Activated T-cell treated with anti-CD3 and anti-CD28 coated beads, Interleukin-2, amount 50 U/mL, for 24 hours (primary cell): Measurements from ENCODE around the gene RNF207.

Source experiments
- DNase-seq: peaks from one replicate; pipeline ENCODE4 v3.0.0-alpha.2; 2020
- H3K27ac Mint-ChIP-seq: 2 replicates; pipeline ENCODE4 v1.8.0; 2020; ENCODE audit warnings: mild to moderate bottlenecking, mixed read lengths
- H3K27me3 Mint-ChIP-seq: 2 replicates; pipeline ENCODE4 v1.8.0; 2020; ENCODE audit warnings: mixed read lengths
- H3K36me3 Mint-ChIP-seq: 2 replicates; pipeline ENCODE4 v1.8.0; 2020; ENCODE audit warnings: low read depth, mixed read lengths
- H3K4me1 Mint-ChIP-seq: 2 replicates; pipeline ENCODE4 v1.8.0; 2020; ENCODE audit warnings: low read depth, mixed read lengths
- H3K4me3 Mint-ChIP-seq: 2 replicates; pipeline ENCODE4 v1.8.0; 2020; ENCODE audit warnings: mild to moderate bottlenecking, moderate library complexity, mixed read lengths
- H3K9me3 Mint-ChIP-seq: 2 replicates; pipeline ENCODE4 v1.8.0; 2020; ENCODE audit warnings: mixed read lengths

Gene RNF207

DNA sequence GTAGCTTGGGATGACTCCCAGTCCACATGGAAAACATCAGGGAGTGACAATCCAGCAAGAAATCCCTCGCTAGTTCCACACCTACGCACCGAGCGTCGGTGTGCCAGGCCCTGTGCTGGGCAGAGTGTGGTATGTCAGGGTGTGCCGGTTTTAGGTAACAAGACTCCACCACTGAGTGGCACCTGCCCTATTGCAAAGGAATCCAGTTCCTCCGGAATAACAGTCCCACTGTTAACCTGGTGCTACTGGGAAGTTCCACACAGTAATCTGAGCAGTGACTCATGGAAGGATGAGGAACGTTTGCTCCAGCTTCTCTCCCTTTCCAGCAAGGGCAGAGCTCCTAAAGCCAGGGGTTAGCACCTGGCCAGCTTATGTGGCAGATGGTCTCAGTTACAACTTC is 14.3 kb downstream of the RNF207 start:
- peaks cover 14% of the 10 kb centered on the region for H3K27me3 Mint-ChIP-seq
- H3K9me3 Mint-ChIP-seq: no peaks in the 10 kb centered on the region
- H3K27ac Mint-ChIP-seq: no peak overlapping the region
- no peak for DNase-seq
- no peak overlapping the region for H3K4me3 Mint-ChIP-seq
- H3K4me1 Mint-ChIP-seq: no peaks in the 10 kb centered on the region
- peaks cover 51% of the 10 kb centered on the region for H3K36me3 Mint-ChIP-seq

GRCh38 chr1:6221210-6221784 is 15.4 kb downstream of the RNF207 start:
- H3K9me3 Mint-ChIP-seq: no peaks in the 10 kb centered on the region
- H3K4me1 Mint-ChIP-seq: no peaks in the 10 kb centered on the region

DNA sequence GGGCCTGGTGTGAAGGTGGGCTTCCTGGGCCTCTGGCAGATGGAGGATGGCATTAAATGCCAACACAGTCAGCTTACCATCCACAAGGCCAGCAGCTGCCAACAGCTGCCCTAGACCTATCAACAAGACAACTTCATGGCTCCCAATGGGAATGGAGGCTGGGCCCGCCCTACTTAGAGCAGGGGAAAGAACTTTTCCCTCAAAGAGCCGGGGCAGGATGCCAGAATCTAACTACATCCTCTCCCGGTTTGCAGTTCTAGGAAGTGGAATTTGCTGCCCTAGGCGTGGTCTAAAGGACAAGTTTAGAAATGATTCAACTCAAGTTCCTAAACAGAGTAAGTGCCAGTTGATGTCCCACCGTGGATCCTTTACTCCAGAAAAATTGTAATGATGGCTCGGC is 16.7 kb downstream of the RNF207 start:
- Mint-ChIP-seq H3K4me1 (peaks cover 2% of the 10 kb centered on the region), H3K4me3 (no peak overlapping the region), H3K27ac (no peak overlapping the region), H3K27me3 (peaks cover under 1% of the 10 kb centered on the region), H3K36me3 (peaks cover 74% of the 10 kb centered on the region), H3K9me3 (no peaks in the 10 kb centered on the region)
- no peak for DNase-seq

More at GRCh38 chr1:6221210-6221784, 15.4 kb downstream of the RNF207 start:
- H3K27ac Mint-ChIP-seq: no peak overlapping the region
- H3K27me3 Mint-ChIP-seq: peaks cover 7% of the 10 kb centered on the region
- H3K36me3 Mint-ChIP-seq: peaks cover 62% of the 10 kb centered on the region
- no peak overlapping the region for H3K4me3 Mint-ChIP-seq
- no peak for DNase-seq

- no peak for DNase-seq
- Mint-ChIP-seq H3K27ac (no peak overlapping the region), H3K4me1 (peaks cover 2% of the 10 kb centered on the region)
Observed at GRCh38 chr1:6223617-6224016, 17.7 kb downstream of the RNF207 start.

GRCh38 chr1:6224718-6225117 is 18.8 kb downstream of the RNF207 start:
- peaks cover 2% of the 10 kb centered on the region for H3K4me1 Mint-ChIP-seq
- H3K27ac Mint-ChIP-seq: no peak overlapping the region
- no peaks in the 10 kb centered on the region for H3K27me3 Mint-ChIP-seq
- peaks cover 90% of the 10 kb centered on the region for H3K36me3 Mint-ChIP-seq
- no peaks in the 10 kb centered on the region for H3K9me3 Mint-ChIP-seq
- DNase-seq: no peak
- no peak overlapping the region for H3K4me3 Mint-ChIP-seq

More at GRCh38 chr1:6223617-6224016, 17.7 kb downstream of the RNF207 start:
- Mint-ChIP-seq H3K36me3 (peaks cover 82% of the 10 kb centered on the region), H3K4me3 (no peak overlapping the region), H3K27me3 (no peaks in the 10 kb centered on the region), H3K9me3 (no peaks in the 10 kb centered on the region)

- Mint-ChIP-seq H3K9me3 (no peaks in the 10 kb centered on the region), H3K27ac (peak overlapping the region; percentile 32), H3K4me3 (no peak overlapping the region), H3K36me3 (peaks cover 92% of the 10 kb centered on the region), H3K27me3 (no peaks in the 10 kb centered on the region), H3K4me1 (peaks cover 2% of the 10 kb centered on the region)
- no peak for DNase-seq
Observed at GRCh38 chr1:6225651-6226050, 19.7 kb downstream of the RNF207 start.

DNA sequence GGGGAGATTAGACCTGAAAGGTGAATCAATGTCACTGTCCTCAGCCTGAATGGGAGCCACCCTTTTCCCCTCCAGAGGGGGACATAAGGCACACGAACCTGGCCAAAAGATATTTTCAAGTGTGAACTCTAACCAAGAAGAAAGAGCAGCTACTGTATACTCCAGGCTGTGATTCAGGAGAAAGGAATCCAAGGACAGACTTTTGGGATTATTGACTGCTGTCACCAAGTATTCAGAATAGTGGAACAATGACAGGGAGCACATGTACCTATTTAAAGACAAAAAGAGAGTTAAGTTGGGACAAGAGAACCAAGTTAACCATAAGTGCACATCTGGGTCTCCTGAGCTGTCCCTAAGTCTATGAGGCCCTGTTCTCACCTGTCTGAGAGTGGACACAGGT is 27.5 kb downstream of the RNF207 start:
- Mint-ChIP-seq H3K9me3 (no peaks in the 10 kb centered on the region), H3K4me3 (peak overlapping the region; percentile 92), H3K27ac (no peak overlapping the region), H3K4me1 (peaks cover 27% of the 10 kb centered on the region), H3K27me3 (no peaks in the 10 kb centered on the region), H3K36me3 (peaks cover 65% of the 10 kb centered on the region)
- no peak for DNase-seq

DNA sequence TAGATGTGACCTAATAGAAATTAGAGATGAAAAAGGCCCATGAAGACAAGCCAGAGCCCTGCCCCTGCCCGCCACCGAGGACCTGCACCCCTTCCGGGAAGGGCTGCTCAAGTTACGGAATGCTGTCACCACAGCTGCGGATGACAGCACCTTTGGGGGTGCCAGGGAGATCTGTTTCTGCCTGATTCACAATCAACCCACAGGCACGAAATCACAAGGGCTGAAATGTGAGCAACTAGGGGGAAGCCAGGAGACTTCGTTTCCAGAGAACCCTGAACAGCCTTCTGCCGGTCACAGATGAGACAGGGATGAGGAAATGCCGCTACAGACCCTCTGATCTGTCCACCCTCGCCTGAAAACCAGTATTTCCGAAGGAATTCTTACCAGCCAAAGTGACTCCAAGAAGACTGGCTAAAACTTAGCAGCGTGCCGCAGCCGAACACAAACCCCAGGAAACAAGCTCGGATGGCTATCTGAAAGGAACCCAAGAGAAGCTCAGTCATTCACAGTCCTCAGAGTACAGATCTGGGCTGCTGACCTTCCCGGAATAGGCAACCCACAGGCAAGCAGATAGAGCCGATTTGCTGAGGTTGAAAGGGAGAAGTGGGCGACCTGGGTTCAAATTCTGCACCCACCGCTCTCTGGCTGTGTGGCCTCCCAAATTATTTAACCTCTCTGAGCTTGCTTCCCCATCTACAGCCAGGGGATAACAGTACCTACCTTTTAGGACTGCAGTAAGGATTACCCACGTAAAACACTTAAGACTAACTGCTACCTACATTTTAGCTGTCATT is 28.8 kb downstream of the RNF207 start:
- DNase-seq: no peak
- H3K4me3 Mint-ChIP-seq: peak overlapping the region; percentile 92
- H3K9me3 Mint-ChIP-seq: no peaks in the 10 kb centered on the region
- peaks cover 56% of the 10 kb centered on the region for H3K36me3 Mint-ChIP-seq
- peaks cover 10% of the 10 kb centered on the region for H3K27me3 Mint-ChIP-seq
- peak overlapping the region; percentile 92 for H3K27ac Mint-ChIP-seq
- peaks cover 27% of the 10 kb centered on the region for H3K4me1 Mint-ChIP-seq

DNA sequence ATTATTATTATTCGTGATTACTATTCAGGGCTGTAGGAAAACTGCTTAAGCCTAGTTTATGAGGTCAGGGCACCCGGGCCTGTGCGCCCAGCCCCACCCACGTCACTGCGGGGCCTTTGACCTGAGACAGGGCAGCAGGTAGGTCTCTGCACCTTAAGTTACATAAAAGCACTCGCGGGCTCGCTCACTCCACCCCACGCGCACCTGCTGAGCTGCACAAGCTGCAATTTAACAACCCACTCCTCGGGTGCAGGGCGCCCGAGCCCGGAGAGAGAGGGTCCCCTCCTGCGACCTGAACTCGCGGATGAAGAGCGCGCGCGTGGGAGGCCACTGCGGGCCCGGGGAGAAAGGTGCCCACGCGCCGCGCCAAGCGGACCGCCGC is 29.4 kb downstream of the RNF207 start:
- Mint-ChIP-seq H3K4me1 (peaks cover 27% of the 10 kb centered on the region), H3K27me3 (peaks cover 16% of the 10 kb centered on the region), H3K9me3 (no peaks in the 10 kb centered on the region), H3K27ac (peak overlapping the region; percentile 92), H3K4me3 (peak overlapping the region; percentile 92), H3K36me3 (peaks cover 50% of the 10 kb centered on the region)
- no peak for DNase-seq

DNA sequence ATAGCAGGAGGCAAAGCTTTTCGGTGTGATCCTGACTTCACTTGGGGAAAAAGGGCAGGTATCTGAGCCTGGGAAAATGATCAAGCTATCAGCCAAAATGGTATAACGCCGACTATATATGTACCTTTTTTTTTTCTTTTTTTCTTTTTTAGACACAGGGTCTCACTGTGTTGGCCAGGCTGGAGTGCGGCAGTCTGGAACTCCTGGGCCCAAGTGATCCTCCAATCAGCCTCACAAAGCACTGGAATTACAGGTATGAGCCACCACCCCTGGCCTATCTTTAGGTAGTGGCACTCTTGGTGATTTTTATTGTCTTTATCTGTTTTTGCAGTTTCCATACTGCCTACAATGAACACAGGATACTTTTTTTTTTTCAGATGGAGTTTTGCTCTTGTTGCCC is 31.2 kb downstream of the RNF207 start:
- H3K4me3 Mint-ChIP-seq: peak overlapping the region; percentile 15
- DNase-seq: no peak
- H3K27ac Mint-ChIP-seq: no peak overlapping the region
- H3K27me3 Mint-ChIP-seq: peaks cover 30% of the 10 kb centered on the region
- peaks cover 33% of the 10 kb centered on the region for H3K36me3 Mint-ChIP-seq
- H3K4me1 Mint-ChIP-seq: peaks cover 29% of the 10 kb centered on the region
- no peaks in the 10 kb centered on the region for H3K9me3 Mint-ChIP-seq

DNA sequence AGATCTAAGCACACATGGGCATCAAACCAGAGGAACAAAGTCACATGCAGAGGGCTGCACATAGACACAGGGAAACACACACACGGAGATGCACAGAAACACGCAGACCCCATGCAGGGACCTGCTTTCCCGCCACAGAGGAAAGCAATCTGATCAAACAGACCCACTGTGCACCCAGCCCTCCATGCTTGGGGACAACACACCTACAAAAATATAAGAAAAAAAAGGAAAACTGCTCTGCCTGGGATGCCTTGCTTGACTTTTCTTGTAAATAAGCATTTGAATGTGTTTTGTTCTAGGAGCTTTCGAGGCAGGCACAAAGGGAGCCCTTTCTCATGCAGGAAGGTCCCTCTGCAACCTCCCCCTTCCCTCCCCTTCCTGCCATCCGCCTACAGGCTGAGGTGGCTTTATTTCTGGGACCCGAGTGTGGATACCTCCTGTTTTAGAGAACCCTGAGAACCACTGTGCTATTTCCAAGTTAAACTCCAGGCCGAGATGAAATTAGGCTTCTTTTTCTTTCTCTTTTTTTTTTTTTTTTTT is 33.4 kb downstream of the RNF207 start:
- H3K36me3 Mint-ChIP-seq: peaks cover 12% of the 10 kb centered on the region
- no peaks in the 10 kb centered on the region for H3K9me3 Mint-ChIP-seq
- peaks cover 16% of the 10 kb centered on the region for H3K4me1 Mint-ChIP-seq
- H3K27me3 Mint-ChIP-seq: peaks cover 46% of the 10 kb centered on the region
- H3K27ac Mint-ChIP-seq: no peak overlapping the region
- H3K4me3 Mint-ChIP-seq: no peak overlapping the region
- DNase-seq: no peak

- no peak overlapping the region for H3K27ac Mint-ChIP-seq
- H3K27me3 Mint-ChIP-seq: peaks cover 51% of the 10 kb centered on the region
- no peak for DNase-seq
- no peak overlapping the region for H3K4me3 Mint-ChIP-seq
- peaks cover 3% of the 10 kb centered on the region for H3K36me3 Mint-ChIP-seq
- H3K9me3 Mint-ChIP-seq: no peaks in the 10 kb centered on the region
- H3K4me1 Mint-ChIP-seq: peaks cover 8% of the 10 kb centered on the region
Observed at GRCh38 chr1:6239950-6240768, 34.2 kb downstream of the RNF207 start.

- H3K4me1 Mint-ChIP-seq: peaks cover 8% of the 10 kb centered on the region
- no peaks in the 10 kb centered on the region for H3K9me3 Mint-ChIP-seq
- H3K27ac Mint-ChIP-seq: no peak overlapping the region
- H3K27me3 Mint-ChIP-seq: peaks cover 55% of the 10 kb centered on the region
- no peak overlapping the region for H3K4me3 Mint-ChIP-seq
- no peaks in the 10 kb centered on the region for H3K36me3 Mint-ChIP-seq
- DNase-seq: no peak
Observed at GRCh38 chr1:6241107-6241886, 35.4 kb downstream of the RNF207 start.
